ENCODE data around the gene FARSA. TPM values are rescaled to one million over a fixed set of nuclear protein-coding genes. Genes with fewer than 3 reads are reported as not detected.
"Not testable (repeated sequence)": the region's sequence is repeated elsewhere in the genome, so short reads cannot be mapped to it uniquely, and the experiment has no call there.

FARSA gene
- total RNA-seq, 1 donor from 2014 or later: 53.6 TPM

- DNase-seq (ENCODE audit: low read depth in 2 of 2): peak; percentile 100
These were observed 4.6 kb upstream of the FARSA start, which contains the start of gene CALR for GRCh38 chr19:12937927-12938778. Gene CALR, plus strand, starts transcription at chr19:12938609. Its CDS starts 71 bp downstream, at chr19:12938680.

- peak; percentile 27 to 59 for DNase-seq (ENCODE audit: low read depth in 2 of 2)
These were observed 3.8 kb upstream of the FARSA start for GRCh38 chr19:12937093-12937926.

GRCh38 chr19:12936582-12936981 lies 3.1 kb upstream of the FARSA start:
- DNase-seq (ENCODE audit: low read depth in 2 of 2): no peak

- no peak for DNase-seq (ENCODE audit: low read depth in 2 of 2)
These were observed 1.6 kb upstream of the FARSA start for GRCh38 chr19:12935071-12935470.

- DNase-seq (ENCODE audit: low read depth in 2 of 2): no peak
These were observed 872 bp downstream of the FARSA start for GRCh38 chr19:12932392-12933286.

GRCh38 chr19:12930002-12930645 lies 3.4 kb downstream of the FARSA start:
- no peak for DNase-seq (ENCODE audit: low read depth in 2 of 2)

- DNase-seq (ENCODE audit: low read depth in 2 of 2): no peak
These were observed 8.7 kb downstream of the FARSA start for GRCh38 chr19:12924621-12925310.

- DNase-seq (ENCODE audit: low read depth in 2 of 2): no peak
These were observed 10.6 kb downstream of the FARSA start for GRCh38 chr19:12922959-12923358.

- no peak for DNase-seq (ENCODE audit: low read depth in 2 of 2)
These were observed 12.5 kb downstream of the FARSA start for GRCh38 chr19:12921047-12921446.

GRCh38 chr19:12918253-12918652 lies 15.3 kb downstream of the FARSA start:
- DNase-seq (ENCODE audit: low read depth in 2 of 2): no peak

- not testable (repeated sequence) for DNase-seq (ENCODE audit: low read depth in 2 of 2)
These were observed 17.7 kb downstream of the FARSA start for GRCh38 chr19:12915860-12916259.

GRCh38 chr19:12913851-12914690 lies 19.4 kb downstream of the FARSA start:
- DNase-seq (ENCODE audit: low read depth in 2 of 2): peak in 1 of 2 donors; percentile 39

- peak; percentile 16 to 66 for DNase-seq (ENCODE audit: low read depth in 2 of 2)
These were observed 20.4 kb downstream of the FARSA start for GRCh38 chr19:12913011-12913561.

- DNase-seq (ENCODE audit: low read depth in 2 of 2): no peak
These were observed 20.9 kb downstream of the FARSA start for GRCh38 chr19:12912571-12912970.

- DNase-seq (ENCODE audit: low read depth in 2 of 2): no peak
These were observed 26.3 kb downstream of the FARSA start for GRCh38 chr19:12907166-12907565.

- DNase-seq (ENCODE audit: low read depth in 2 of 2): no peak
These were observed 33.5 kb downstream of the FARSA start for GRCh38 chr19:12899891-12900518.

- DNase-seq (ENCODE audit: low read depth in 2 of 2): no peak
These were observed 37.1 kb downstream of the FARSA start for GRCh38 chr19:12896460-12896859.

GRCh38 chr19:12893582-12893981 lies 39.9 kb downstream of the FARSA start:
- no peak for DNase-seq (ENCODE audit: low read depth in 2 of 2)
